H1 (cell line): ENCODE results near the gene SELENOS. TPM values are rescaled to one million over a fixed set of nuclear protein-coding genes. Genes with fewer than 3 reads are reported as not detected.

Source experiments
- CTCF ChIA-PET: fragments of 300-600 bp; sonication (Branson Sonifier 250); formaldehyde crosslinking; loops from one replicate; lab custom pipeline; 2021; ENCODE audit not compliant: partially characterized antibody; lab: Charles Lee
- POLR2A ChIA-PET: fragments of 300-600 bp; sonication (Branson Sonifier 250); formaldehyde crosslinking; loops from one replicate; lab custom pipeline; 2021; ENCODE audit warnings: inconsistent platforms; ENCODE audit not compliant: partially characterized antibody; lab: Charles Lee
- DNase-seq, 2 experiments: peaks; one replicate each; pipeline versions ENCODE4 v3.0.0 to v3.0.0-alpha.2; 2010 to 2022; ENCODE audit warnings: low spot score in 2 of 2, low read depth in 1 of 2, mixed read lengths in 1 of 2
- FAIRE-seq: peaks from 2 replicates; lab custom pipeline; 2011; peaks lifted over from hg19 to GRCh38; lab: Jason Lieb, UNC
- H2AFZ ChIP-seq: 2 replicates; pipeline ENCODE4 v1.8.1; 2012; ENCODE audit warnings: low read length, inconsistent platforms
- H2AK5ac ChIP-seq: 2 replicates; pipeline ENCODE4 v1.6.1; 2013; ENCODE audit warnings: low read depth, low read length
- H2BK120ac ChIP-seq: replicated peaks from 2 replicates; pipeline ENCODE3; 2013; ENCODE audit warnings: low read depth, low read length, inconsistent platforms
- H2BK12ac ChIP-seq: 2 replicates; pipeline ENCODE4 v1.6.1; 2013; ENCODE audit warnings: low read depth, low read length
- H2BK15ac ChIP-seq: 2 replicates; pipeline ENCODE4 v1.6.1; 2013; ENCODE audit warnings: low read length
- H2BK20ac ChIP-seq: 2 replicates; pipeline ENCODE4 v1.6.1; 2013; ENCODE audit warnings: low read length
- H2BK5ac ChIP-seq: 2 replicates; pipeline ENCODE4 v1.6.1; 2013; ENCODE audit warnings: low read depth, low read length
- H3K14ac ChIP-seq: 2 replicates; pipeline ENCODE4 v1.6.1; 2013; ENCODE audit warnings: inconsistent platforms; ENCODE audit not compliant: insufficient read length
- H3K18ac ChIP-seq: 2 replicates; pipeline ENCODE4 v1.6.1; 2013; ENCODE audit warnings: low read length; ENCODE audit errors: extremely low read depth
- H3K23ac ChIP-seq: 2 replicates; pipeline ENCODE4 v1.6.1; 2013; ENCODE audit warnings: inconsistent platforms; ENCODE audit not compliant: insufficient read length
- H3K23me2 ChIP-seq: 2 replicates; pipeline ENCODE4 v1.6.1; 2013; ENCODE audit warnings: low read depth, low read length
- H3K27ac ChIP-seq: 2 replicates; pipeline ENCODE4 v1.6.1; 2011; ENCODE audit warnings: low read depth, low read length, inconsistent platforms
- H3K27me3 ChIP-seq, 4 experiments: replicated peaks in 1 of 4; 1 replicate in 1 of 4; 2 replicates in 3 of 4; pipeline versions ENCODE4 v1.6.1 to v1.8.1; 2011 to 2013; ENCODE audit warnings: low read length in 3 of 4, mild to moderate bottlenecking in 3 of 4, inconsistent platforms in 2 of 4, mixed read lengths in 2 of 4, moderate library complexity in 1 of 4; ENCODE audit not compliant: control insufficient read depth in 3 of 4, insufficient read depth in 3 of 4; ENCODE audit errors: extremely low read depth in 1 of 4
- H3K36me3 ChIP-seq, 4 experiments: 2 replicates each; pipeline versions ENCODE4 v1.6.1 to v1.8.1; 2011 to 2013; ENCODE audit warnings: mild to moderate bottlenecking in 4 of 4, low read length in 3 of 4, moderate library complexity in 2 of 4, control low read depth in 1 of 4, inconsistent platforms in 1 of 4; ENCODE audit not compliant: insufficient read depth in 4 of 4, control insufficient read depth in 2 of 4
- H3K4ac ChIP-seq: replicated peaks from 2 replicates; pipeline ENCODE3; 2013; ENCODE audit warnings: low read length, low read depth, mixed read lengths, inconsistent platforms; ENCODE audit not compliant: insufficient read length
- H3K4me1 ChIP-seq, 4 experiments: replicated peaks in 1 of 4; 1 replicate in 1 of 4; 2 replicates in 3 of 4; pipeline versions ENCODE4 v1.6.1 to v1.8.1; 2011 to 2013; ENCODE audit warnings: low read length in 3 of 4, inconsistent platforms in 2 of 4, mixed read lengths in 1 of 4; ENCODE audit not compliant: insufficient read depth in 4 of 4, control insufficient read depth in 3 of 4
- H3K4me2 ChIP-seq, 2 experiments: 2 replicates each; pipeline versions ENCODE4 v1.6.1 to v1.8.1; 2011 to 2013; ENCODE audit warnings: low read depth in 2 of 2, low read length in 2 of 2, control low read depth in 1 of 2, inconsistent platforms in 1 of 2, mild to moderate bottlenecking in 1 of 2; ENCODE audit not compliant: insufficient read depth in 1 of 2
- H3K4me3 ChIP-seq, 4 experiments: fragments of 200-600, 300-600 bp in 1 of 4; sonication (generic), shearing (Covaris generic), sonication (Bioruptor Twin) in 1 of 4; 2 replicates each; pipeline versions ENCODE4 v1.5.1 to v1.8.1; 2011 to 2016; ENCODE audit warnings: low read length in 4 of 4, low read depth in 3 of 4, control low read depth in 2 of 4, inconsistent platforms in 2 of 4, mild to moderate bottlenecking in 2 of 4, mixed read lengths in 1 of 4, moderate library complexity in 1 of 4; ENCODE audit not compliant: insufficient read depth in 2 of 4; ENCODE audit errors: extremely low read depth in 1 of 4
- H3K56ac ChIP-seq: replicated peaks from 2 replicates; pipeline ENCODE3; 2013; ENCODE audit warnings: low read depth, mild to moderate bottlenecking, mixed read lengths, low read length, inconsistent platforms; ENCODE audit not compliant: insufficient read length
- H3K79me1 ChIP-seq: 2 replicates; pipeline ENCODE4 v1.6.1; 2013; ENCODE audit warnings: low read depth, low read length, control low read depth
- H3K79me2 ChIP-seq, 2 experiments: 2 replicates each; pipeline versions ENCODE4 v1.6.1 to v1.8.1; 2012 to 2013; ENCODE audit warnings: low read length in 2 of 2, mild to moderate bottlenecking in 2 of 2, inconsistent platforms in 1 of 2; ENCODE audit not compliant: insufficient read depth in 2 of 2, control insufficient read depth in 1 of 2
- H3K9ac ChIP-seq, 4 experiments: replicated peaks in 1 of 4; 1 replicate in 1 of 4; 2 replicates in 3 of 4; pipeline versions ENCODE4 v1.6.1 to v1.8.1; 2011 to 2013; ENCODE audit warnings: low read depth in 3 of 4, low read length in 3 of 4, control low read depth in 2 of 4, mild to moderate bottlenecking in 2 of 4, moderate library complexity in 2 of 4, inconsistent platforms in 1 of 4; ENCODE audit errors: extremely low read depth in 1 of 4
- H3K9me3 ChIP-seq, 2 experiments: 2 replicates each; pipeline versions ENCODE4 v1.6.1 to v1.8.1; 2012 to 2013; ENCODE audit warnings: mild to moderate bottlenecking in 2 of 2, moderate library complexity in 2 of 2, control low read depth in 1 of 2, inconsistent platforms in 1 of 2, low read depth in 1 of 2, low read length in 1 of 2, mixed read lengths in 1 of 2; ENCODE audit not compliant: insufficient read depth in 2 of 2
- H4K20me1 ChIP-seq, 2 experiments: replicated peaks in 1 of 2; 2 replicates each; pipeline versions ENCODE3 to v1.8.1; 2011 to 2013; ENCODE audit warnings: inconsistent platforms in 2 of 2, low read length in 2 of 2, mild to moderate bottlenecking in 1 of 2; ENCODE audit not compliant: insufficient read depth in 2 of 2, control insufficient read depth in 1 of 2
- H4K5ac ChIP-seq: 2 replicates; pipeline ENCODE4 v1.6.1; 2013; ENCODE audit warnings: low read length, low read depth, mixed read lengths, inconsistent platforms; ENCODE audit not compliant: insufficient read length
- H4K8ac ChIP-seq: 2 replicates; pipeline ENCODE4 v1.8.0; 2013; ENCODE audit warnings: mild to moderate bottlenecking, moderate library complexity, low read length, inconsistent platforms; ENCODE audit not compliant: insufficient read depth; ENCODE audit errors: extremely low read depth
- H4K91ac ChIP-seq: replicated peaks from 2 replicates; pipeline ENCODE3; 2013; ENCODE audit warnings: low read length, mixed read lengths, inconsistent platforms; ENCODE audit not compliant: insufficient read length
- CHD2 ChIP-seq: IDR thresholded peaks from 2 replicates; pipeline ENCODE4 v1.6.1; 2012; ENCODE audit warnings: low read length, improper control_type of control experiment
- EGR1 ChIP-seq: IDR thresholded peaks from 2 replicates; pipeline ENCODE4 v1.6.1; 2011; ENCODE audit warnings: low read depth, low read length, borderline replicate concordance
- EP300 ChIP-seq, 2 experiments: IDR thresholded peaks; 1 replicate in 1 of 2; 2 replicates in 1 of 2; pipeline ENCODE4 v1.6.1; 2011 to 2012; ENCODE audit warnings: low read depth in 2 of 2, low read length in 2 of 2, mild to moderate bottlenecking in 2 of 2, borderline replicate concordance in 1 of 2, inconsistent platforms in 1 of 2, moderate library complexity in 1 of 2
- MAX ChIP-seq: IDR thresholded peaks from 2 replicates; pipeline ENCODE4 v1.6.1; 2012; ENCODE audit warnings: inconsistent platforms
- PHF8 ChIP-seq: fragments of 200-600 bp; sonication (generic); conservative IDR thresholded peaks from 2 replicates; pipeline ENCODE4 v1.7.1; 2012; ENCODE audit warnings: low read depth, mild to moderate bottlenecking, inconsistent platforms, low read length, moderate library complexity
- RBBP5 ChIP-seq: IDR thresholded peaks from 2 replicates; pipeline ENCODE4 v1.7.1; 2012; ENCODE audit warnings: low read depth, mild to moderate bottlenecking, inconsistent platforms, low read length, moderate library complexity, borderline replicate concordance
- SP1 ChIP-seq: IDR thresholded peaks from 2 replicates; pipeline ENCODE4 v1.6.1; 2011; ENCODE audit warnings: low read depth, low read length
- SUZ12 ChIP-seq: fragments of 200-600 bp; sonication (generic); IDR thresholded peaks from 2 replicates; pipeline ENCODE4 v1.6.1; 2012; ENCODE audit warnings: mild to moderate bottlenecking, inconsistent platforms, low read length, moderate library complexity, mixed read lengths
- TBP ChIP-seq: IDR thresholded peaks from 2 replicates; pipeline ENCODE4 v1.6.1; 2011; ENCODE audit warnings: low read depth, low read length, improper control_type of control experiment
- ZNF274 ChIP-seq: IDR thresholded peaks from 2 replicates; pipeline ENCODE4 v1.7.0; 2012; ENCODE audit warnings: low read length, borderline replicate concordance; ENCODE audit errors: extremely low read depth
- WGBS, 2 experiments: shearing (Covaris generic) in 1 of 2; methylation state at CpG; one replicate each; pipeline versions ENCODE4 v1.1.6 to v1.1.7; 2013 to 2015; ENCODE audit warnings: low lambda C conversion rate in 2 of 2, mixed read lengths in 2 of 2, inconsistent platforms in 1 of 2, low coverage in 1 of 2, missing lambda C conversion rate in 1 of 2; ENCODE audit not compliant: insufficient replicate concordance in 2 of 2, insufficient coverage in 1 of 2, insufficient read length in 1 of 2; ENCODE audit errors: extremely low coverage in 1 of 2, missing lambda C conversion rate in 1 of 2; 5-methylcytosine and 5-hydroxymethylcytosine counted together
- polyA plus RNA-seq, 7 experiments: library from polyadenylated mRNA; depleted of rRNA in 3 of 7; stranded (reverse) in 5 of 7; unstranded in 2 of 7; fragments of >200 nt in 5 of 7; fragments of 200-250 nt in 2 of 7; gene quantifications; 1 replicate in 5 of 7; 2 replicates in 1 of 7; 4 replicates in 1 of 7; pipeline versions ENCODE4 v1.2.1 to v1.2.3, GENCODE V29; 2011 to 2013; ENCODE audit warnings: missing spikeins in 2 of 7, mixed read lengths in 2 of 7
- total RNA-seq: library from RNA; stranded (reverse); fragmentation: NEBNext Ultra II Directional; extraction: Animal tissue kit (Norgen Biotek cat#: 25700); gene quantifications from 2 replicates; pipeline ENCODE4 v1.2.1, GENCODE V29; 2021
- TF ChIP-seq, protein P1 (sequence below): IDR thresholded peaks from 2 replicates; pipeline ENCODE4 v1.6.1; 2011; ENCODE audit warnings: low read length, improper control_type of control experiment

Gene SELENOS
- total and polyA plus RNA-seq, 2 of the 8 experiments (the other 6 are each of a cell fraction or from before 2014, with no cell fraction given): 45.1 to 46.0 TPM

DNA sequence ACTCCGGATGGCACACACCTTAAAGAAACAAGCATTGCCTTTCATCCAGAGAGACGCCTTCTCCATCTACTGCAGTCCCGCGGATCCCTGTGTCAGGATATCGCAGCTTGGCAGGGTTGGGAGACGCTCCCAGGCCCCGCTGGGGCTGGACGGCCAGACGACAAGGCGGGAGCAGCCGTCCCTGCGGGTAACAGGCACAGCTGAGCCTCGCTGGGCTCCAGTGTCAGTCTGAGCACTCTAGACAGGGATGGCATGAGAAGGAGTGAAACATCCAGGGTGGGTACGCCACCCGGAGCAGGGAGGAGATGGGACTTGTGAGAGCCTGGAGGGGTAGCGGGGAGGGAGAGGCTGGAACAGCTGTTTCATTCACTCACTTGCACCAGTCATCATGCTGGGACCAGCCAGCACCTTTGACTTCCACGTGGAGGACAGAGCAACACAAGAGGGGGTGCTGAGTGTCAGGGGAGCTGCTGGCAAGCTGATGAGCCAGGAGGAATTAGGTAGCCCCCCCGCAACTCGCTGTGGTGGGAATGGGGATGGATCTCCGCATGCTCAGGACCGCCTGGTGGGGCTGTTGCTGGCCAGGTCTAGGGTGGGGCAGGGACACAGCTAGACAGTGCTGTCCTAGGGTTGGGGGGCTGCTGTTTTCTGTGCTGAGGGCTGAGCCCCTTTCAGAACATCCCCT is 49.3 kb upstream of the SELENOS start:
- FAIRE-seq (no peak), DNase-seq (no peak)
- Histone ChIP-seq H3K14ac (no peak overlapping the region), H2AFZ (no peak overlapping the region), H2BK5ac (no peak overlapping the region), H2BK120ac (no peak overlapping the region), H4K91ac (no peak overlapping the region), H3K9ac (no peak overlapping the region), H2BK12ac (no peak overlapping the region), H3K9me3 (no peaks in the 10 kb centered on the region), H3K4ac (no peak overlapping the region), H3K18ac (no peak overlapping the region), H3K27ac (no peak overlapping the region), H3K23me2 (no peaks in the 10 kb centered on the region), H4K20me1 (no peaks in the 10 kb centered on the region), H3K79me1 (no peaks in the 10 kb centered on the region), H3K56ac (no peak overlapping the region), H3K4me3 (no peak overlapping the region), H2BK20ac (no peak overlapping the region), H4K5ac (no peak overlapping the region), H4K8ac (peak overlapping the region; percentile 36; the same call in 1 of the 2 replicates), H3K36me3 (no peaks in the 10 kb centered on the region), H3K79me2 (no peaks in the 10 kb centered on the region), H3K4me1 (peaks cover 0 to 3% (median 0%) of the 10 kb centered on the region in 4 experiments; a peak in 1 of 7 replicates), H3K4me2 (no peak overlapping the region), H2BK15ac (no peak overlapping the region), H2AK5ac (no peak overlapping the region), H3K23ac (no peak overlapping the region), H3K27me3 (peaks cover 0 to 13% (median 7%) of the 10 kb centered on the region in 4 experiments; a peak in 4 of 7 replicates)
- 84% methylated on average over 21 of the region's 21 CpGs; no CpG with 5 or more reads in 1 of the 2 experiments for WGBS, 2 experiments
- ChIA-PET CTCF (interaction anchor here (0.7 to 2.1 kb wide), 8 partner anchors 8 to 328 kb away, joined by 3 to 8 read pairs (median 6); no protein-coding TSS in a partner anchor), POLR2A (no interaction called here)
- TF ChIP-seq ZNF274 (no peak), EGR1 (no peak), RBBP5 (no peak), CHD2 (no peak), TBP (no peak), EP300 (IDR thresholded peaks at IDR 0.05; ENCODE audit: borderline replicate concordance in 1 of 2, low read depth in 2 of 2, low read length in 2 of 2) (no peak), SUZ12 (no peak), MAX (no peak), SP1 (no peak), PHF8 (no peak)
- TF ChIP-seq, protein P1, sequence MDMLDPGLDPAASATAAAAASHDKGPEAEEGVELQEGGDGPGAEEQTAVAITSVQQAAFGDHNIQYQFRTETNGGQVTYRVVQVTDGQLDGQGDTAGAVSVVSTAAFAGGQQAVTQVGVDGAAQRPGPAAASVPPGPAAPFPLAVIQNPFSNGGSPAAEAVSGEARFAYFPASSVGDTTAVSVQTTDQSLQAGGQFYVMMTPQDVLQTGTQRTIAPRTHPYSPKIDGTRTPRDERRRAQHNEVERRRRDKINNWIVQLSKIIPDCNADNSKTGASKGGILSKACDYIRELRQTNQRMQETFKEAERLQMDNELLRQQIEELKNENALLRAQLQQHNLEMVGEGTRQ: no peak
